HG02840 (cell line): ENCODE results near the gene IDI1.
"Not testable (repeated sequence)": the region's sequence is repeated elsewhere in the genome, so short reads cannot be mapped to it uniquely, and the experiment has no call there.

Experiments
- ATAC-seq: cut with Tn5 transposase; IDR thresholded peaks from one replicate; pipeline ENCODE4 v1.9.1; 2021; ENCODE audit warnings: mild to moderate bottlenecking, moderate library complexity, moderate number of reproducible peaks; ENCODE audit not compliant: unreplicated experiment, low FRiP score

The IDI1 gene

GRCh38 chr10:1064964-1065247 is 16.0 kb upstream of the IDI1 start:
- no peak for ATAC-seq

GRCh38 chr10:1063232-1063865 is 14.4 kb upstream of the IDI1 start:
- no peak for ATAC-seq

GRCh38 chr10:1061930-1062774 is 13.2 kb upstream of the IDI1 start:
- ATAC-seq, result no peak

GRCh38 chr10:1059902-1060301 is 11.0 kb upstream of the IDI1 start:
- ATAC-seq, result no peak

- no peak for ATAC-seq
These were observed 9.1 kb upstream of the IDI1 start for GRCh38 chr10:1058017-1058416.

GRCh38 chr10:1057106-1057657 is 8.3 kb upstream of the IDI1 start:
- ATAC-seq, result peak; percentile 21

GRCh38 chr10:1056326-1057105 is 7.6 kb upstream of the IDI1 start, which contains the start of gene WDR37:
Gene WDR37, plus strand, starts transcription at chr10:1056385. Its CDS starts 15,771 bp downstream, at chr10:1072156.
- peak; percentile 87 for ATAC-seq

- no peak for ATAC-seq
These were observed 5.8 kb upstream of the IDI1 start for GRCh38 chr10:1054684-1055083.

GRCh38 chr10:1050554-1050953 is 1.6 kb upstream of the IDI1 start:
- ATAC-seq, result no peak

GRCh38 chr10:1050145-1050544 is 1.2 kb upstream of the IDI1 start:
- no peak for ATAC-seq

- ATAC-seq, result peak; percentile 0
These were observed 573 bp upstream of the IDI1 start for GRCh38 chr10:1049425-1049958.

GRCh38 chr10:1048349-1048731 is 579 bp downstream of the IDI1 start:
- peak; percentile 15 for ATAC-seq

- ATAC-seq, result no peak
These were observed 982 bp downstream of the IDI1 start for GRCh38 chr10:1047937-1048336.

- ATAC-seq, result no peak
These were observed 3.5 kb downstream of the IDI1 start for GRCh38 chr10:1045415-1045814.

- no peak for ATAC-seq
These were observed 4.0 kb downstream of the IDI1 start for GRCh38 chr10:1044964-1045363.

GRCh38 chr10:1044146-1044545 is 4.8 kb downstream of the IDI1 start:
- no peak for ATAC-seq

- ATAC-seq, result peak; percentile 55
These were observed 5.4 kb downstream of the IDI1 start for GRCh38 chr10:1043532-1043995.

- ATAC-seq, result no peak
These were observed 7.4 kb downstream of the IDI1 start for GRCh38 chr10:1041514-1041913.

- no peak for ATAC-seq
These were observed 8.8 kb downstream of the IDI1 start for GRCh38 chr10:1040133-1040532.

- ATAC-seq, result not testable (repeated sequence)
These were observed 10.2 kb downstream of the IDI1 start for GRCh38 chr10:1038769-1039168.

- ATAC-seq, result no peak
These were observed 11.8 kb downstream of the IDI1 start for GRCh38 chr10:1037098-1037497.
